HG02852 (cell line): ENCODE measurements around the gene NCAM2.
"Not testable (repeated sequence)": the region's sequence is repeated elsewhere in the genome, so short reads cannot be mapped to it uniquely, and the experiment has no call there.

ENCODE experiments used
- ATAC-seq: cut with Tn5 transposase; IDR thresholded peaks from one replicate; pipeline ENCODE4 v1.9.1; 2021; ENCODE audit warnings: mild to moderate bottlenecking, moderate library complexity; ENCODE audit not compliant: unreplicated experiment

NCAM2 gene

DNA sequence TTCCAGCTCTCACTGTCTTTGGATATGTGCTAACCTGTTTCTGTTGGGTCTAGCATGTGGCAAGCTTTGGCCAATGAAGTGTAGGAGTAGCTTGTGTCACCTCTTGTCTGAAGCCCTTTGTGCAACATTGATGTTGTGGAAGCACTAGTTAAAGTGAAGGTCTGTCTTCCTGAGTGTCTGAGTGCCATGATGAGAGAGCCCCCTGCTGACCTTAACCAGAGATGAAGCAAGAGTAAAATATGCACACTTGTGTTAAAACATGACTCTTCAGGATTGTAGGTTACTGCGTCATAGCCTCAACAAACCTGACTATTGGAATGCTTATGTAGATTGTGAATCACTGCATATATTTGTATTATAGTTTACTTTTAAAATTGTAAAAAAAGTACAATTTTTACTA is 103.7 kb downstream of the NCAM2 start:
- no peak for ATAC-seq

DNA sequence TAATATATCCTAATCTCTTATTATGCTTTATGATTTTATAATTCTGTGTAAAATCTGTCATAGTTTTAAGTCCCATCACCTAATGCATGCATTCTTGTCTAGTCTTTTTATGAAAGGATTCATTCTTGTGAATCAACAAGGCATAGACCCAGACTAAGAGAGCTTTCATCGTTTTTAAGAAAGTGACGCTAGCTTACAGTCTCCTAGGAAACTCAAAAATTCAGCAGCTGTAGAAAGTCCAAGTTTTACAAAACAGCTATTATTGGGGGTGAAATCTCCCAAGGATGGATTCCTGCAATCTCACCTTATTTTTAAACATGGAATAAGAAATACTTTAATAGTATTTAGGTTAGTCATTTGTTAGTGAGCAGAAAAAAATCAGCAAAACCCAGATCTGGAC is 104.7 kb downstream of the NCAM2 start:
- no peak for ATAC-seq

DNA sequence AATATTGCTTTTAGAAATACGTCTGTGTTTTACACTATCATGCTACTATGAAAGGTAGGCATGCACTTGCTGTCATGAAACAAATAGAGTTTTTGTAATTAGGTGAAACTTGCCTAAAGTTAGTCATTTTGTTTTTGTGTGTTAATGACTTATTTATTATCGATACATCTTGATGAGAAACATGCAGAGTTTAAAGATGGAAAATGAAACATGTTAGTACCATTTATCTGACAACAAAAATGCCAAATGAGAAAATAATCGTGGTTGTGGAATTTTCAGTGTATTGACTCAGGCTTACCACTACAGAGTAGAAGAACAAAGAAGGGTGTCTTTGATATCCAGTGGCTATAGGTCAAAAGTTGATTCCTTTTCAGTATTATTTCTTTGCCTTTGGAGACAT is 105.5 kb downstream of the NCAM2 start:
- no peak for ATAC-seq

DNA sequence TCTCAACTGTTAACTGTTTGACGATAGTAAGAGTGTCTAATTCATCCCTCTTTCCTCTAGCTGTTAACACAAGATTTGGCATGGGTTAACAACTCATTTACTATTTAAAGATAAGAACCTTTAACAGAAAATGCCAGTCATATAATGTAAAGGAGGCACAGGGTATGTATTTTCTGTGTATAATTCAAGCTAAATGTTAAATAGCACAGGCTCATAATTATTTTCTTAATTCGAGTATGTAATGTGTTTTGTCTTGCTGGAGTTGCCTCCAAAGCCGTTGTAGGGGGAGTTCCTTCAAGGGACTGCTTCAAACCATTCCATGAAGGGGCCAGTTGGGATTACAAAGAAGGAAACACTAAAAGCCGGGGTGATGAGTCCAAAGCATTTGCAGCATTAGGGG is 111.5 kb downstream of the NCAM2 start:
- no peak for ATAC-seq

DNA sequence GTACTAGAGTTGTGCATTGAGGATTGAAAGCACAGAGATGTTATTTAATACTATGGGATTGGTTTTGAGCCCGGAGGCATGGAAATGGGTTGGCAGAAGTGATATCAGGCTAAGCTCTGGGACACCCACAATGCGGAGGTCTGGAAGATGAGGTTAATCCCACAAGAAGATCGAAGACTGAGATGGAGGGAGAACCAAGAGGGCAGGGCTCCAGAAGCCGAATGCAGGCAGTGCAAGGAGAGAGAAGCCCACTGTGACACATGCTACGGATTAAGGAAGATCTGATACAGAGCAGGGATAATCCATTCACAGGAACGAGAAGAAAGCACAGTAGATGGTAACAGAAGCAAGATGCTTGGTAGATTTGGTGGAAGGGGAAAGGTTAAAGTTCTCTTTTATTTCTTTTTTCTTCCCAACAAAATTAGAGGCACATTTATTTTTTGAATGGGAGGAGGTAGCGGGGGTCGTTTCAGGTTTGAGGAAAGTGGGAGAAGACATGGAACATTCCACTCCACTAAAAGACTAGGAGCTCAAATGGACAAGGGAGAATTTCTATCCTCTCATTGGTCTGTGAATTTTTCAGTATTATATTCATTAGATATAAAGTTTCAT is 113.2 kb downstream of the NCAM2 start:
- ATAC-seq = no peak

DNA sequence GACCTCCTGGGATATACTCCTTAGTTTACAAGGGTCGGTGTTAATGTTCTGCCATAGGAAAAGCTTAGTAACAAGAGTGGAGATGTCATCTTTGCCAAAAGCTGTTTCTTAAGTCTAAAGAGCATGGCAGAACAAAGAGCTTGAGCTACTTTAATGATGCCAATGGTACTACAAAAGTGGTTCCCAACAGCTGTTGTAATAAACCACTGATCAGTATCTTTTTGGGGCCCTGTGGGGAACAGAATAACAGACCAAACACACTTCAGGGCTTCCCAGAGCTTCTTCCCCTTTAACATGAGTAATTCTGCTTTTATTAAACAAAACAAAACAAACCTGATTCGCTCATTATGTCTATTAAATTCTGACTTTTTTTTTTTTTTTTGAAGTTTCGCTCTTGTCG is 116.3 kb downstream of the NCAM2 start:
- ATAC-seq = no peak

DNA sequence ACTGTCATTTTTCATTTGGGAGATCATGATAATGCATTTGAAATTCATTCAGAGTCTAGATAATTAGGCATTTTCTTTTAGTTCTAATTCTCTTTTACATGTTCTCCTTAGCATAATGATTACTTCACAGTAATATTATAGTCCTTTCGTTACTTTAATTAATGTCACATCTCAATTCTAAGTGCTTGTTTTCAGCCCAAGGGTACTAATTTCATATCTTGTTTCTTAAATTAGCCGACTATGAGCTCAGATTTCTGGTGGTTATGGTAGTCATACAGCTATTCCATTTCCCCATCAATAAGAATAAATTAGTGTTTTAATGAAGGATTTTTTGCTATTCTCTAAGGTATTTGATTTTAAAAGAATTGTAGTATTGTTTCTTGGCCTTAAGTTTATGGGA is 120.9 kb downstream of the NCAM2 start:
- no peak for ATAC-seq

DNA sequence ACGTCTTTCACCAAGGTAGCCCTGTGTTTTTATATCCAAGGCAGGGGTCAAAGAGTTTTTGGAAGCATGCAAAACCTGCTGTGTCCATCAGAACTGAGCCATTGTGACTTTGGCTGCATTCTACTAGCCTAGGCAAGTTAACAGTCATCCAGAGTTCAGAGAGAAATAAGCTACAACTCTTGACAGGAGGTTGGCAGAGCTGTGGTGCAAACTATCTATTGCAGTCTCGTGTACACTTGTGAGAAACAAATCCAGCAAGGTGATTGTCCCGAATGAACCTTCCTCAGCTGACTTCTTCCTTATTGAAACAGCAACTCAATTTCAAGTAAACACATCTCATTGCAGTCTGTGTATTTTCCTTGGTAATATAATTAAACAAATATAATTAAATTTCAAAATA is 124.5 kb downstream of the NCAM2 start:
- ATAC-seq = no peak

DNA sequence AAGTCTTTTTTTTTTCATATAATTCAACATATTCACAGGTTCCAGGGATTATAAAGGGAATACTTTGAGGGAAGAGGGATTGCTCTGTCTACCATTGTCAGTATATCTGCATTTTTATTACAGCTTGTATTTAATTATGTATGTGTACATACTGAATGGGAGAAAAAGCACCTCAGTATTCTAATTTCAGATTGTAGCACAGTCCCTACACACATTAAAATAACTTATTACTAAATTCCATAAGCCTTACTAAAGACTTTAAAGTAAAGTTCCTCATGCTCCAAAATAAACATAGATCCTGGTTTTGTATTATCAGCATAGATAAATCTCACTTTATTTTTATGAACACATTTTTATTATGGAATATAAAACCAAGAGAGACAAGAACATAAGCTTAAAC is 134.2 kb downstream of the NCAM2 start:
- ATAC-seq = no peak

DNA sequence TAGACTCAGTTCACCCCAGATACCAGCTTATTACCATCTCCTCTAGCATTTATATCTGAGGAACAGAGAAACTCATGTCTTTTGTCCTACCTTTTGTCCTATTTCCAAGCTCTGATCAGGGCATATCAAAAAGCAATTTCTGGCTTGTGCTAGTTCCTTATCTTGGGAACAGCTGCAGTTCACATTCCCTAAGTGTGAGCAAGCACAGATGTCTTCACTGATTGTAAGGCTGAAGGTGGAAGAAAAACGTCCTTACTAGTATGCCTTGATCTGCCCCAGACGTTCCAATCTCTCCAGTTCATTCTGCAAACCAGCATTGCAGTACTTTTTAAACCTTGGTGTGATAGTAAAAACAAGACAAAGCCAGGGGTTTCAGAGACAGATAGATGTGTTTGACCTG is 139.8 kb downstream of the NCAM2 start:
- ATAC-seq = no peak

DNA sequence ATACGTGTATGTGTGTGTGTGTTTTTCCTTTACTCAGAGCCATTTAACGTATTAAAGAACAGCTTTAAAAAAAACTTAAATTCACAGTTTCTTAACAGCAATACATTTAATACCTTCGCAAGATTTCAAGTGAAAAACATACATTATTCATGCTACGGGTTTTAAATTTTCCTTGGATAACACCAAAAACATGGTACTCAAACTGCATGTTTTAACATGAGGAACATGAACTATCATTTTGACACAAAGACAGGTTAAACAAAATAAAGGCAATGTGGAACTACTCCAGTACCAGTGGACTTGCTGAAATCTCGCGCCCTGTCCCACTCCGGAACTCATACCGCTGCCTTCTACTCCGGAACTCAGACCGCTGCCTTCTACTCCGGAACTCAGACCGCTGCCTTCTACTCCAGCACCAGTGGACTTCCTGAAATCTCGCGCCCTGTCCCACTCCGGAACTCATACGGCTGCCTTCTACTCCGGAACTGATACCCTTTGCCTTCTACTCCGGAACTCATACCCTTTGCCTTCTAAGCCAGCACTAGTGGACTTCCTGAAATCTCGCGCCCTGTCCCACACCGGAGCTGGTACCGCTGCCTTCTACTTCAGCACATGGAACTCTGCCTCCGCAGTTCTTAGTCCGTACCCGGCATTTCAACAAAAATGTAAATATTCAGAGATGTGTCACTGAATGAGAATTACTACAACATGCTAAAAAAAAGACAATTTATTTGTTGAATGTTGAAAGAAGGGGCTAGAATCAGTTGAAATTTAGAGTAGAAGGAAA is 148.6 kb downstream of the NCAM2 start:
- no peak for ATAC-seq

DNA sequence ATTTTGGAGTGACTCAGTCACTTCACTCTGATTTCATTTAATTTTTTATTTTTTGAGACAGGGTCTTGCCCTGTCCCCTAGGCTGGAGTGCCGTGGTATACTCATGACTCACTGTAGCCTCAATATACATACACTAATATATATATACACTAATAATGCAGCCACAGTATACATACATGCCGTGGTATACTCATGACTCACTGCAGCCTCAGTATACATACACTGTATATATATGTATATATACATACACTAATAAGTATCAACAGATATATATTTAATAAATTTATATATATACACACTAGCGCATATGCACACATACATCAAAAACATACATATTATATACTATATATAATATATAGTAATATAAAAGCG is 149.2 kb downstream of the NCAM2 start:
- ATAC-seq = no peak

DNA sequence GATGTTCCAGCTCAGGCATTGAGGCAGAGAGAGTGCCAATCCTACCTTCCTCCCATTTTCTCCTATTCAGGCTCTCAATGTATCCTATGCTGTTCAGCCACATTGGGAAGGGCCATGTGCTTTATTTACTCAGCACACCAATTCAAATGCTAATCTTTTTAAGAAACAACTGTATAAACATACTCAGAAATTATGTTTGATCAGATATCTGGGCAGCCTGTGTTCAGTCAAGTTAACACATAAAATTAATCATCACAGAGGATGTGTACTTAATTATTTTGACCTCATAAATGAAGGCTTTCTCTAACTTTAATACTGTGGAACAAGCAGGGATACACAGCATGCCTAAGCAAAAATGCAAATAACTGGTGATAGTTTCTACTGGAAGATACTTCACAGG is 149.8 kb downstream of the NCAM2 start:
- ATAC-seq = no peak

DNA sequence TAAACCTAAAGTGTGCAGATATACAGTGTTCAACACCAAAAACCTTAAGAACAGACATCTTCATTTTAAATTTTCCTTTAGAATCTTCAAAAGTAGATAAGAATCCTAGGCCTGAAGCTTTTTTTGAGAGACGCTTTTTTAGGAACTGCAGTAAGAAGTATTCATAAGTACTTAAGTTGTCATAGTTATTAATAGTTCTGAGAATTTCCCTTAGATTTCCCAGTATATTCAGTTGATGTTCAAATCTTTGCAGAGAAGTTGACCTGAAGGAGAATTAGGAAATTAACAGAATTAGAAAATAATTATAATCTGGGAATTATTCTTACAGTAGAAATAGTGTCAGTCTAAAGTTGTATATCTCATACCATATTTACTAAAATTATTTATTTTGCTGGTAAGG is 150.3 kb downstream of the NCAM2 start:
- ATAC-seq = no peak

DNA sequence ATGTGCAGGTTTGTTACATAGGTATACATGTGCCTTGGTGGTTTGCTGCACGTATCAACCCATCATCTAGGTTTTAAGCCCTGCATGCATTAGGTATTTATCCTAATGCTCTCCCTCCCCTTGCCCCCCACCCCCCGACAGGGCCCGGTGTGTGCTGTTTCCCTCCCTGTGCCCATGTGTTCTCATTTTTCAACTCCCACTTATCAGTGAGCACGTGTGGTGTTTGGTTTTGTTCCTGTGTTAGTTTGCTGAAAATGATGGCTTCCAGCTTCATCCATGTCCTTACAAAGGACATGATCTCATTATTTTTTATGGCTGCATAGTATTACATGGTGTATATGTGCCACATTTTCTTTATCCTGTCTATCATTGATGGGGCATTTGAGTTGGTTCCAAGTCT is 151.2 kb downstream of the NCAM2 start:
- ATAC-seq = not testable (repeated sequence)

DNA sequence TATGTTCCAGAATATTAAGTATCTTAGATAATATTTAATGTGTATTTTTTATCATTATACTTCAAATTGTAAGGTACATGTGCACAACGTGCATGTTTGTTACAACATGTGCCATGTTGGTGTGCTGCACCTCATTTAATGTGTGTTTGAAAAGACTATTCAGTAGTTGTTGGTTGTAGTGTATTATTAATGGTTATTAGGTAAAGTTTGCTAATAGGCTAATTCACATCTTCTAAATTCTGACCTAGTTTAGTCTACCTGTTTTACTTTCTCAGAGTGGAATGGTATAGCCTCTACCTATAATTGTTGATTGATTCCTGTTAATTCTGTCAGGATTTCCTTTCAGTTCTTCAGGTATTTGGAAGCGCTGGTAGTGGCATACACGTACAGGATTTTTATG is 153.0 kb downstream of the NCAM2 start:
- ATAC-seq = no peak

DNA sequence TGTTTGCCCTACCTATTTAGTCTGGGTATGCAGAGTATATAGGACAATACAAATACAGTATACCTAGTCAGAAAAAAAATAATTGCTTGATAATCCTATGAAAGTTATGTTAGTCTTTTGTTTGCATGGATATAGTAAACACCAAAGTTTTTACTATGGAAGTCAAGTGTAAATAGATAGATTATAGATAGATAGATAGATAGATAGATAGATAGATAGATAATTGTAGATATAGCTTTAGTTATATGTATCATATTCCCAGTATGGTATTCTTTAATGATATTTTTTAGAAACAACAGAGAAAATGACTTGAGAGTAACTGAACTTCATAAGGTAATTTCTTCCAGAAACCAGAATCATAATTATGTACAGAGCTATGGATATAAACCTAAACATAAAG is 158.2 kb downstream of the NCAM2 start:
- no peak for ATAC-seq

DNA sequence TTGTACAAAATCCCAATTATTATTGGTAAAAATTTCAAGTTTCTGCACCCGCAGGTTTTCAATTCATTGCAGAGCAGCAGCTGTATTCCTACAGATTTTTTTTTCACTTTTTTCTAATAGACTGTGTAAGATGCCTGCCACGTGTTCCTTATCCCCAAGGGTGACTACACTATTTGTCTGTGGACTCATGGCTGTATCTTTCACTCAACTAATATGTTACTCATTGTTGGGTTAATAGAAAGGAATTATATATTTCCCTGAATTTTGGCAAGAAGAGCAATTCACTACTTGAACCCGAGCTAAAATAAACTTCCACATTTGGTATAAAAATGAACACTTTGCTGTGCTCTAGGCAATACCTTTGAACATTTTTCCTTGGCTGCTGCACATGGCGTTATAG is 158.7 kb downstream of the NCAM2 start:
- ATAC-seq = no peak

DNA sequence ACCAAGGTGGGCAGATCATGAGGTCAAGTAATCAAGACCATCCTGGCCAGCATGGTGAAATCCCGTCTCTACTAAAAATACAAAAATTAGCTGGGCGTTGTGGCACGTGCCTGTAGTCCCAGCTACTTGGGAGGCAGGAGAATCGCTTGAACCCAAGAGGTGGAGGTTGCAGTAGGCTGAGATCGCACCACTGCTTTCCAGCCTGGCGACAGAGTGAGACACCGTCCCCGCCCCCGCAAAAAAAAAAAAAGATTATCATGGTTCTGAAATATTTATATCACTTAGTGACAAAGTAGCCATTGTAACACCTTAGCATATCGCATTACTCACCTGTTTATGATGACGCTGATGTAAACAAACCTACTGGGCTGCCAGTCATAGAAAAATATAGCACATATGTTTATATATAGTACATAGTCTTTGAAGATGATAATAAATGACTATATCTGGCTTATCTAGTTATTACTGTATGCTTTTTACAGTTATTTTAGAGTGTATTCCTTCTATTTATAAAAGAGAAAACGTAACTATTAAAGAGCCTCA is 160.2 kb downstream of the NCAM2 start:
- ATAC-seq = no peak

DNA sequence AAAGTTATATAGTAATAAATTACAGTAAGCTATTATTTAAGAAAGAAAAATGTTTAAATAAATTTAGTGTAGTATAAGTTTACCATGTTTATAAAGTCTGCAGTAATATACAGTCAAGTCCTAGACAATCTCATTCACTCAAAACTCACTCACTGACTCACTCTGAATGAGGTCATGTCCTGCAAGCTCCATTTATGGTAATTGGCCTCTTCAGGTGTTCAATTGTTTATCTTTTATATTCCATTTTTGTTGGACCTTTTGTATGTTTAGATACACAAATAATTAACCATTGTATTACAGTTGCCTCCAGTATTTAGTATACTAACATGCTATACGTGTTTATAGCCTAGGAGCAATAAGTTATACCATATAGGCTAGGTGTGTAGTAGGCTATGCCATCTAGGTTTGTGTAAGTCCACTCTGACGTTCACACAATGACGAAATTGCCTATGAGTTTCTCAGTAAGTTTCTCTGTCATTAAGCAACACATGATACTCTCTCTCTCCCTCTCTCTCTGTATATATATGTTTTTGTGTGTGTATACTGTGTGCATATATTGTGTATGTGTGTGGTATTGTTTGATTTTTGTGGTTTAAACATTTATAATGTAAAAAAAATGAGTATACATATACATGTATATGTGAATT is 161.2 kb downstream of the NCAM2 start:
- ATAC-seq = no peak

DNA sequence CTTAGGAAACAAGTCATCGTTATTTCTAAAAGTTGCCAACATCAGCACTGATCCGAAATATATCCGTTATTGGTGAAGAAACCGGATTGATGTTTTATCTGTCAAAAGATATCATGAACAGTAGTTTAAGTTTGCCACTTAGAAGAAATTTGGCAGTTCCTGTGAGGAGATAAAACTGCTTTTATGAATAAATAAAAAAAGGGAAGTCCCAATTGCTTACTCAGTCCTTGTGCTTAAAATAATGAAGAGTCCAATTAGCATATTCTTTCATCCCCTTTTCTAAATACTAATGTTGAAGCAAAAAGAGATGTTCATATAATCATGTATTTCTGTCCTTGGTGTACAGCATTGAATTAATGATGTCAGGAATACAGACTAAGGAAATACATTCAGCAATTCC is 164.6 kb downstream of the NCAM2 start:
- no peak for ATAC-seq

DNA sequence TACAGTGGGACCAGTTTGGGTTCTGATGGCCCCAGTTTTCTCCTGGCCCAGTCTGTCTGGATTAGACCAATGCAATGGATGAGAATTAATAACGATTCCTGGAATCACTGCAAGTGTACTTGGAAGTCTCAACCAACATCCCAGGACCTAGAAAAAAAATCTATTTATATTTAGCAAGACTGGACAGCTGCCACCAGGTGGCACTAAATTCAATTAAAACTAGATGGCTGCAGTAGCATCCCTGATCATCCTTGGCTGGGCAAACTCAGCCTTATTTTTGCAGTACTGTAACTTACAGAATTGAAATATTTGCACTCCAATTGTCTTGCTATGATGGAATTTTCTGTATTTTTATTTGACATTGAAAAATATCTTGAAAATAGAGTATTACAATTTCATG is 165.7 kb downstream of the NCAM2 start:
- peak; percentile 69 for ATAC-seq
